Stimulated activated CD8-positive, alpha-beta memory T cell treated with anti-CD3 and anti-CD28 coated beads, Interleukin-7, amount 100 ng/mL, for 48 hours (primary cell): Measurements from ENCODE around the gene HNRNPH2.

Experiments
- DNase-seq, 2 donors: peaks; one replicate each; pipeline ENCODE4 v3.0.0-alpha.2; 2020; ENCODE audit warnings: low read depth in 1 of 2; ENCODE audit errors: extremely low read depth in 1 of 2

Gene HNRNPH2

DNA sequence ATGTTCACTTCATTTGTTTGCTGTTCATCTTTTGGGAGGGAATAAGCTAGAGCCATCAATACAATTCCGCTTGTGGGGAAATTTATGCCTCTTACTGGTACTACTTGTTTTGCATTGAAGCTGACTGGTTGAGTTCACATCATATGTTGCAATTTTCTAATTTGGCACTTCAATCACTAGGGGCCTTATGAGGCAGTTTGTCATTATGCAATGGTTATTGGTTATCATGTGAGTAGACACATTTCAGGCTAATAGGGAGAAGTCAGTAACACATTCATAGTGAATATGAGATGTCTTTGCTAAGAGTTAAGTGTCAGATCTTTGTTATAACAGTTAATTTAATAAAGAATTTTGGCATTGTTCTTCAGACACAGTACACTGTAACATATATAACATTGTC, 12.2 kb upstream of the HNRNPH2 start:
- DNase-seq, result no peak

DNA sequence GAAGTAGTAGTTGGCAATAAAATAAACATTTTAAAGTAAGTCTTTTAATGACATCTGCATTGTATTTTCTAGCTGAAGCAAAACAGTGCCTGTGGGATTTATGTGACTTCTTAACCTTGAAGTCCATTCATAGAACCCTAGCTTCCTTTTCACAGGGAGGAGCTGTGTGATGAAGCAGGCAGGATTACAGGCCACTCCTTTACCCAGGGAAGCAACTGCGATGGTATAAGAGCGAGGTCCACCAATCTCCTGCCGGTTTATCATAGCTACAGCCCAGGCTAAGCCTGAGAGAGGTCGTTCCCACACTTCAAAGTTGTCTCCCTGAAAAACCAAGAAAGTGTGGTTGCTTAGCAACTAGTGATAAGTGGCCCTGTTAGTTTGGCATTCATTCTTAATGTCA, 10.2 kb upstream of the HNRNPH2 start:
- no peak for DNase-seq

DNA sequence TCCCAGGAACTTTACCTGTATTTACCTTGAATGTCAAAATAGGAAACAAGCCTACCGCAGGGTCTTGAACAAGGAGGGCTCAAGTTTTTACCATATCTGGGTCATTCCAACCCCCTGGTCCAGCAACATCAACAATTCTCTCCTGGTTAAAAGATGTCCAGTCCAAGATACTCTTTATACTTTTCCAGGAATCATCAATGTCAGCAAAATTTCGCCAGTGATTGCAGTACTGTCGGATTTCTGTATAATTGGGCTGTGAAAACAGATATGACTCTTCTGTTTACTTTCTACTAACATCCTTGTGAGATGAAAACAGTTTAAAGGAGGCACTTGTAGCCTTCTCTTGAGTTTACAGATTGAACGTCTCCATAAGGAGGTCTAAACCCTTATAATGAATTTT, 9.3 kb upstream of the HNRNPH2 start:
- no peak for DNase-seq

DNA sequence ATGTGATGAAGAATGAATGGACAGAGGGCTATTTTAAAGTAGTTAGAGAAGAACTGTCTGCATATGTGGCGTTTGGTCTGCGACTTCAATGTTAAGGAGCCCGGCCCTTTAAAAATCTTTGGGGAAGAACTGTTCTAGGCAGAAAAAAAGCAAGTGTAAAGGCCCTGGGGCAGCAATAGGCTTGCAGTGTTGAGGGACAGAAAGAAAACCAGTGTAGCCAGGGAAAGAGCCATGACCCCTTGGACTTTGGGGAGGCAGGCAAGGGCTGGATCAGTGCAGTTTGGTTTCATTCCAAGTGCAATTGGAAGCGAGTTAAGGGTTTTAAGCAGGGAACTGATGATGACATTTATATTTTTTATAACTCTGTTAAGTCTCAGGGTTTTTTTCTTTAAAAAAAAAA, 8.2 kb upstream of the HNRNPH2 start:
- no peak for DNase-seq

DNA sequence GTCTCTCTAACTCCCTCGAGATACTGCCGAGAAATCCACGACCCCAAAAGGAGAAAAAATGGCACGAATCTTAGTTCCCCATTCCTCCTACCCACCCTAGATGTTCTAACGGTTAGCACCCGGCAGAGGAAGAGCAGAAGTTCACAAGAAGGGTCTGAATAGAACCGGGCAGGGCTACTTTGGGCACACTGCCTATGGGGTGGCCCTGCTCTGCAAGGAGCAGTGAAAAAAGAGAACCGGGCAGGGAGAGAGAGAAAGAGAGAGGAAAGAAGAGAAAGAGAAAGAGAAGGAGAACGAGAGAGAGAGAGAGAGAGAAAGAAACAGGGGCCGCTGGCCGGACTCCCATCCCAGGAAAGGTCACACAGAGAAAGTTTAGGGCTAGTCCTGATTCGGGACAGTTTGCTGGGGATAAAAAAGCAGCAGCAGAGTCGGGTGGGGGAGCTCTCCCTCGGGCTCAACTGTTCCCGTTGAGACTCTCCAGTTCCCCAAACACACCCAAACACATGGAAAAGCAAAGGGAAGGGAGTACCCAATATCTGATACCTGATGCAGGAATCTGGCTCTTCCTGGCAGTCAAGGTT, 765 bp upstream of the HNRNPH2 start:
- DNase-seq, result no peak

DNA sequence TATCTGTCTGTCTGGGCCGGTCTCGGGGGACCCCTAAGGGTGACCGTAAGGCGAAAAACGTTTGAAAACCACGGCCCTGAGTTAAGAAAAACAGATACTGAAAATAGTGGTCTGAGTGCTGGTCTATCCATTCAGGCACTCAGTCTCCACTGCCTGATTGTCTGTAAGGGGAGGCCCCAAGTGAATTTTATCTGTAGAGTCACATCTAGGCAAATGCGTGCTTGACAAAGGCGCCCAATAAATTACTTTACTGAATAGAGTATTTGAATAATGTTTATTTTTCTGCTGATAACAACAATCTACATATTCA, 465 bp downstream of the HNRNPH2 start:
- DNase-seq, result no peak

DNA sequence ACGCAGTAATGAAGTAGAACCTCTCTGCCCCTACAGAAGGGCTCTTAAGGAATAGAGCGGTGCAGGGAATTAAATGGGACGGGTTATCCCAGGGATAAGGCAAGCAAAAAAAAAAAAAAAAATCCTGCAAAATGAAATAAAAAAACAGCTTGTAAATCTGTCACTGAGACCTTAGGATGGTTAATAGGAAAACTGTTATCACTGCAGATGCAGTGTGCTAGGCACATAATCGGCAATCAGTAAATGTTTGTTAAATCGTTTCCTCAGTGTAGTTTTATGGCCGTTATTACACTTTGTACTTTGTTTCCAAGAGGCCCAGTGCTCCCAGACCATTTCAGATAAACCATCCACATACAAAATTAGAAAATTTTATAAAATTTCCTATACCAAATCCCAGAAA, 1.0 kb downstream of the HNRNPH2 start:
- no peak for DNase-seq

DNA sequence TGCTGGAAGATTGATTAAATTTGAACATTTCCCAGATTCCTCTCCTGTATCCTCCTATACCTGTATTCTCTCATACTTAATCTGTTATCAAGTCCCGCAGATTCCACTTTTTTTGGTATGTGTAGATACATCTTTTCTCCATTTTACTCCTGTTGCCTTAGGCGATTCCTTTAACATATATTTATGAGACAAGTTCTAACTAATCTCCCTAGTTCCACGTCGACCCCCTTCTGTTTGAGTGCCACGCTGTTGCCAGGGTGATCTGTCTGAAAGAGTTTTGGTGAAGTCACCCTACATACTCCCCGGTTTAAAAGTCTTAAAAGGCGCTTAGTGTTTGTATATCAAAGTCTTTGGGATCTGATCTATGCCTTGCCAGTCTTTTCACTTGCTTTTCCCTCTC, 2.4 kb downstream of the HNRNPH2 start:
- no peak for DNase-seq

DNA sequence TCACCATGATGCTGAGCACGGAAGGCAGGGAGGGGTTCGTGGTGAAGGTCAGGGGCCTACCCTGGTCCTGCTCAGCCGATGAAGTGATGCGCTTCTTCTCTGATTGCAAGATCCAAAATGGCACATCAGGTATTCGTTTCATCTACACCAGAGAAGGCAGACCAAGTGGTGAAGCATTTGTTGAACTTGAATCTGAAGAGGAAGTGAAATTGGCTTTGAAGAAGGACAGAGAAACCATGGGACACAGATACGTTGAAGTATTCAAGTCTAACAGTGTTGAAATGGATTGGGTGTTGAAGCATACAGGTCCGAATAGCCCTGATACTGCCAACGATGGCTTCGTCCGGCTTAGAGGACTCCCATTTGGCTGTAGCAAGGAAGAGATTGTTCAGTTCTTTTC, 4.0 kb downstream of the HNRNPH2 start:
- DNase-seq, result no peak

DNA sequence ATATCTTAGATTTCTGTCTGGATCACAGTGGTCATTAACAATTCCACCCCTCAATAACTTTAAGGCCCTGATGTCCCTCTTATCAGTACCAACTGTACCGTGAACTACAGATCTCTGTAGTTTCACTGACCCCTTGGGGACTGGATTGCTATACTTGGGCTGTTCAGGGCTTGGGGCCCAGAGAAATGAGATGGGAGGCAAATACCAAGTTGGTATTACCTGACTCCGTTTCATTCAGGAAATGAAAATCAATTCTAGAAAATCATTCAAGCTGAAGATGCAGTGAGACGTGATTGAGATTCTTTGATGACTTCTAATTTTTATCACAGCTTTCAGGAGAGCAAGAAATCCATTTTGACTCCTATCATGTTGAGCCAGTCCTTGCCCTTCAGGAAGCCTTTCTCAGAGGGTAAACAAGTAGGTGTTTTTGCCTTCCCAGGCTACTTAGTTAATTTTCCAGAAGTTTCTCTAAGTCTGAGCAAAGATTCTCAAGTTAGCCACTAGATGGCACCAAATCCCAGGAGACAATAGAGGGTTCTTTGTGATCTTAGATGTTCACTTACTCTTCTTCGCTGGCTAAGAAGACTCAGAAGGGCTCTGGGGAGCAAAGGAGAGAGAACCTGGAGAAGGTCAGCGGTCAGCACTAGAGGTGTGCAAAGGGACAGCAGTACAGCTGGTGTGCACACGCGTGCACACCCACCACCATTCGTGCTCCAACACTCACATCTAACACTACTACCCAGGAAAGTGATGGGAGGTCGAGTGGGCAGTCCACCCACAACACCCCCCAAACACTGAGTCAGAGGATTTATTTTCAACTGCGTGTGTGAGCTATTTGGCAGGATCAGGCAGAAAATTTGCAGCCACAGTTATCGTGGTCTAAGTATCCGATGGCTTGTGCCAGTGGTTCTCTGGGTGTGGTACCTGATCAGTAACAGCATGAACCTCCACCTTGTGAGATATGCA, 7.4 kb downstream of the HNRNPH2 start:
- DNase-seq, result no peak

DNA sequence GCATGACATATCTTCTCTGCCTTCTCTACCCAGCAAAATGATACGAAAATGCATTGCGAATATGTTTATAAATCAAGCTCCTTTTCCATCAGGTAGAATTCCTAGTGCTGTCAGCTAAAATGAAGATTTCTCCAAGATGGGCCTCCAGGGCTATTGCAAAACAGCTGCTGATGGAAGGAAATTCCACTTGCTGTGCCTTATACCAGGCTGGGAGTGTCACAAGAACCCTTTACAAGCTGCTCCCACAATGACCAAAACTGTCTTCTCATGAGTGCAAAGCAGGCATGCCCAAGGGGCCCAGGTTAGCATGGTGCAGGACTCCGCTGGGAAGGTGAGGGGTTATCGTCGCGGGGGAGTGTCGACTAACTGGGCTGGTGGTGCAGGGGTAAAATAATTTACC, 8.7 kb downstream of the HNRNPH2 start:
- DNase-seq, result no peak

DNA sequence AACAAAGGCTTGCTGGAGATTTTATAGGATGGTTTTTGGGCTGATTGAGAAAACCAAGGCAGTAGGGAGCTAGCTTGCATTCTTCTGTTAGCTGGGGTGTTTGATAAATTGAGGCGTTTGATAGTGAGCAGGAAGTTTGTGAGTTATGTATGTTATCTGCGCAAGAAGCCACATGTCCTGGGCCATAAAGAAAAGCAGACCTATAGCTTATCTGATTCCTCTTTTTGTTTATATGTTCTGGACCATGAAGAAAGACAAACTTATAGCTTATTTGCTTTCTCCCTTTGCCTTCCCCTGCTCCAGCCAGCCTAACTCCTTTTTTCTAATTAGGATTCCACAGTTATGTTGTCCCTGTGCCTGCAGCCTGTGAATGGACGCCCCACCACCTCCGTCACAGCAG, 9.2 kb downstream of the HNRNPH2 start:
- DNase-seq, result no peak

DNA sequence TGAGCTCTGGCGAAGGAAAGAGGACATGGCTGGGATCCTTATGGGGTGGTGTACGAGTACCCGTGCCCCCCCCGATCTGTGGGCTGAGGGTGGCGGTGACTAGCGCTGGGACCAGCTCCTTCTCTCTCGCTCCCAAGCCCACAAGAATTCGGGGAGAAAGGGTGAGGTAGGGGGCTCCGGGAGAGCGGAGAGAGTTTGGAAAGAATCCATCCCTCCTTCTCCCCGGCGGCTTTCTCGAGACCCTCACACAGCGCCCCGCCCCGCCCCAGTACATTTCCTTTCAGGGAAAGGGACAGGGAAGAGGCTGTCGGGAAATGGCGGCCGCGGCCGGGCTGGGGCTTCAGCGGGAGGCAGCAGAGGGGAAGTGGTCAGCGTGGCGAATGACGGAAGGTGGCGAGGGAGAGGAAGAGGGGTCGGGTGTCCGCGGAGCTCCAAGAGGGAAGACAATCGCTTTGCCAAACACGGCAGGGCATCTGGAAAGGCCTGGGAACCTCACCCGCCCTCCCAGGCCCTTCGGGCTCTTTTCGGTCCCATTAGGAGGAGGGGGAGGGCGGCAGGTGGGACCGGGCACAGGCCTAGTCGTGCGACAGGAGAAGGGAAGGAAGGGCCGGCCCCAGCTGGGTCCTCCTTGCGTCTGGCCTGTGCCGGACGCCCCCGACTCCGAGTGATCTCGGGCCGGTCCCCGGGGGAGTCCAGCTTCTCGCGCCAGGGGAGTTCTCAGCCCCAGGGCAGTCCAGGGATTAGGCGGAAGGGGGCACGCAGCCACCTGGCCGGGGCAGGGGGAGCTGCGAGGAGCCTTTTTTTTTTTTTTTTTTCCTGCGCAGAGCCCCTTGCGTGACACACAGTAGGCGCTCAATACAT, 10.2 kb downstream of the HNRNPH2 start:
- peak in 1 of 2 donors; percentile 32 for DNase-seq

DNA sequence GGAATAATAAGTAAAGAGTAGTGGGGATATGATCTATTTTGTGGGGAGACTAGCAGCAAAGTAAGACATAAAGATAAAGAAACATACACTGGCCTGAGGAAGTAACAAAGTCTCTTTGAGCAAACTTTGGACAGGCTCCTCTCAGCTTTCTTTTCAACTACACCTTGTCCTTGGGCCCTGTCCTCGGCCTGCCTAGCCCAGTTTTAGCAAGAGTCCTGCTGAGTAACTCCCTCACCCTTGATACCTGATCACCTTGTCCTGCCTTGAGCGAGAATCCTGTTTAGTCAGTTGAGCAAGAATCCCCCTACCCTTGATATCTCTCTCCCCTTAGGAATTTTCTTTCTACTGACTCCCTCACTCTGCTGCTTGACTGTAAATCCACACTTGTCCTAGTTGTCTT, 11.5 kb downstream of the HNRNPH2 start:
- no peak for DNase-seq

DNA sequence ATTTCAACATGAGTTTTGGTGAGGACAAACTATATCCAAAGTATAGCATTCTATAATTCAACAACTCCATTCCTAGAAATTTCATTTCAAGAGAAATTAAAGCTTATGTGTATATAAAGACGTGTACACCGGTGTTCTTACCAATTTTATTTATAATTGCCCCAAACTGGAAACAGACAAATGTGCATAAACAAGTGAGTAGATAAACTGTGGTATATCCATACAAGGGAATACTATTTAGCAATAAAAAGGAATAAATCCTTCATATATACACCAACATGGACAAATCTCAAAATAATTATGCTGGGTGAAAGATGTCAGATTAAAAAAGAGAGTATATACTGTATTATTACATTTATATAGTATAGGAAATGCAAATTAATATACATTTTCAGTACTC, 19.9 kb downstream of the HNRNPH2 start:
- no peak for DNase-seq

DNA sequence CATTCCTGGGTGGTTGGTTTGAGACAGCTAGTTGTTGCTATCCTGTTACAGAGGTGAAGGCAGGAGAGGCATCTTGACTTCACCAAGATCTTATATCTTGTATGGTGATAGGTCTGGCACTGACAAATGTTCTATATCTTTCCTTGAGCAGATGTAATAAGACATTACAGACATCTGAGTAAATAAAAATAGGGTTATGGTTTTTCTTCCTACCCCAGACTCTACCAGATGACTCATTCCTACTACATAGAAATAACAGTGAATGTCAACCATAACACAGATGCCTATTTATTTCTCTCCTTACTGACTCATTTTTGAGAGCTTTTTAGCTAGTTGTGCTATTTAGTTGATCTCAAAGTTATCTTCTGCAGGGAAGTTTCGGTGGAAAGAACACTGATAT, 21.9 kb downstream of the HNRNPH2 start:
- DNase-seq, result no peak

DNA sequence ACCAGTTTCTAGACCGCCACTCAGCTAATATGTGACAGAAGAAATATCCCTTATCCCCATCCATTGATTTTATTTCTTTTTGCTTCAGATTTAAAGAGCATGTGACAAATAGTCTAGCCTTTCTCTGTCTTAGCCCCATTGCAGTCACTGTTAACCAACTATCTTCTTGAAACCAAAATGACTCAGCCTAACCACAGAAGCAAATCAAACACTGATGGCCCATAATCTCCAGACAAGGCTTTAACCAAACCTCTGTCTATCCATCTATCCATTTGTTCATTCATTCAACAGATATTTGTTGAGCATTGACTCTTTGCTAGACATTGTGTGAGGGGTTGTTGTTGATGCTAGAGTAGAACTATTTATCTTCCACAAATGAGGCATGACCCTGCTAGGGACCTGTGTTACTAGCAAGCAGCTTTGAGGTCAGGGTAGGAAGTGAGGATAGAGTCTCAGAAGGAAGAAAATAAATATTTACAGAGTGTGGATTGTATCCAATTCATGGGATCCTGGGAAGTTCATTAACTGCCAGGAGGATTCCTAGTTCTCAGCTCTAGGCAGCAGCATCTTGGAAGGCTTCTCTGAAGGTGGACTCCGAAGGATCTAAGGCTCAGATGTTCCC, 22.5 kb downstream of the HNRNPH2 start:
- DNase-seq, result no peak

DNA sequence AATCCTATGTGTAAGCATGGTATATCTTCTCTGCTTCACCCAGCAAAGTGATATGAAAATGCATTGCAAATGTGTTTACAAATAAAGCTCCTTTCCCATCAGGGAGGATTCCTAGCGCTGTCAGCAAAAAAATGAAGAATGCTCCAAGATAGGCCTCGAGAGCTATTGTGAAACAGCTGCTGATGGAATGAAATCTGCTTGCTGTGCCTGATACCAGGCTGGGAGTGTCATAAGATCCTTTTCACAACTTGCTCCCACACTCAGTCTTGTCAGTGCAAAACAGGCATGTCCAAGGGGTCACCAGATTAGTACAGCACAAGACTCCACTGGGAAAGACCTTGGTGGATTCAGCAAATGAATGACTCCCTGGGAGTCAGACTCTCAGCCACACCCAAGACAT, 34.1 kb downstream of the HNRNPH2 start:
- DNase-seq, result no peak

DNA sequence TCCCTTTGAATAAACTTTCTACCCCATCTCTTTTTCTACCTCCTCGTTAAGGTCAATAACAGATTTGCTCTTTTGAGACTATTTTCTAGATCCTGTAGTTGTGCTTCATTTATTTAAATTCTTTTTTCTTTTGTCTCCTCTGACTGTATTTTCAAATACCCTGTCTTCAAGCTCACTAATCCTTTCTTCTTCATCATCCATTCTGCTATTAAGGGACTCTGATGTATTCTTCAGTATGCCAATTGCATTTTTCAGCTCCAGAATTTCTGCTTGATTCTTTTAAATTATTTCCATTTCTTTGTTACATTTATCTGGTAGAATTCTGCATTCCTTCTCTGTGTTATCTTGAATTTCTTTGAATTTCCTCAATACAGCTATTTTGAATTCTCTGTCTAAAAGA, 41.3 kb downstream of the HNRNPH2 start:
- no peak for DNase-seq

DNA sequence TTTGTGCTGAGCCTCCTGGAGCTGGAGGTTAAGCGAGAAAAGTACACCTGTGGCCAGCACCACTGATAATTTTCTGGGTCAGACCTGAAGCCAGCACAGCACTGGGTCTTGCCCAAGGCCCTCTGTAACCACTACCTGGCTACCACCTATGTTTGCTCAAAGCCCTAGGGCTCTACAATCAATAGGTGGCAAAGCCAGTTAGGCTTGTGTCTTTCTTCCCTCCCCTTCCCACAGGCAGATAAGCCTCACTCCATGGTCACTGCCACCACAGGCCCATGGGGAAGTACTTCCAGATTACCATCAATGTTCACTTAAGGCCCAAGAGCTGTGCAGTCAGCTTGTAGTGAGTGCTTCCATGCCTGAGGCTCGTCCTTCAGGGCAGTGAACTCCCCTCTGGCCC, 42.1 kb downstream of the HNRNPH2 start:
- no peak for DNase-seq

DNA sequence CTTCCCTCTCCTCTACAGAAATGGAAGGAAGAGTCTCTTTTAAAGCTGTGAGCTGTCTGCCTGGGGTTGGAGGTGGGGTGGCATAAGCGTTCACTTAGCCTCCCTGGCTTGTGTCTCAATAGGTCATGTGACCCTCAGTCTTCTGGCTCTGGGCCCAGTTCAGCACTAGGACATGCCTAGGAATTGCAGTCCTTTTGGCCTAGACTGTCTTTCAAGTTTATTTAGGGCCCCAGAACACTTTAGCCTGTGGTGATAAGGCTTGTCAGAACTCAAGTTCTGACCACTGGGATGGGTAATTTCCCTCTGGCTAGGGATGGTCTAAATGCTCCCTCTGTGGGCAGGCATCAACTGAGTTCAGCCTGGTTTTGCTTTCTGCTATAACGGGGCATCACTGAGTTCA, 42.9 kb downstream of the HNRNPH2 start:
- DNase-seq, result no peak
